DMS114 treated with DMSO at 0.1 percent for 48 hours (cell line): ENCODE data around the gene METTL8.

ENCODE experiments used
- DNase-seq: peaks from one replicate; lab custom pipeline; 2025; ENCODE audit not compliant: unreplicated experiment; lab: John Stamatoyannopoulos, UW

METTL8 gene

DNA sequence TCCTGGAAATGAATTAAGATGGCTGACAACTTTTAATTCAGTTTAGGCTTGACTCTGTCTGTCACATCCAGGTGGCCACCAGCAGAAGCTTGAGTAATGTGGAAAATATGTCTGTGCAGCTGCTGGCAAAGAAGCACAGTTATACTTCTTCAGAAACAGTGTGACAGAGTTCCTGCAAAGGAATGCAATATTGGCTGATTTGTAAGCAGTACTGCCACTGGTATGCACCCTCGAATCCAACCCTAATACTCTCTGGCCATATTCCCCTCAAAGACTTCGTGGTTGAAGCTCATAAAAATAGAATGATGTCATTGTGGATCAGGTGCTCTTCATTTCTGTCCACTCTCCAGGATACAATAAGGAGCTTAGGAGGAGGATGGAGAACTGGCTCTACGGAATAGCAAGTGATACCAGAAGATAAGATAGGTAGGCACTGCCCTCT, 86.2 kb downstream of the METTL8 start:
- DNase-seq = no peak

DNA sequence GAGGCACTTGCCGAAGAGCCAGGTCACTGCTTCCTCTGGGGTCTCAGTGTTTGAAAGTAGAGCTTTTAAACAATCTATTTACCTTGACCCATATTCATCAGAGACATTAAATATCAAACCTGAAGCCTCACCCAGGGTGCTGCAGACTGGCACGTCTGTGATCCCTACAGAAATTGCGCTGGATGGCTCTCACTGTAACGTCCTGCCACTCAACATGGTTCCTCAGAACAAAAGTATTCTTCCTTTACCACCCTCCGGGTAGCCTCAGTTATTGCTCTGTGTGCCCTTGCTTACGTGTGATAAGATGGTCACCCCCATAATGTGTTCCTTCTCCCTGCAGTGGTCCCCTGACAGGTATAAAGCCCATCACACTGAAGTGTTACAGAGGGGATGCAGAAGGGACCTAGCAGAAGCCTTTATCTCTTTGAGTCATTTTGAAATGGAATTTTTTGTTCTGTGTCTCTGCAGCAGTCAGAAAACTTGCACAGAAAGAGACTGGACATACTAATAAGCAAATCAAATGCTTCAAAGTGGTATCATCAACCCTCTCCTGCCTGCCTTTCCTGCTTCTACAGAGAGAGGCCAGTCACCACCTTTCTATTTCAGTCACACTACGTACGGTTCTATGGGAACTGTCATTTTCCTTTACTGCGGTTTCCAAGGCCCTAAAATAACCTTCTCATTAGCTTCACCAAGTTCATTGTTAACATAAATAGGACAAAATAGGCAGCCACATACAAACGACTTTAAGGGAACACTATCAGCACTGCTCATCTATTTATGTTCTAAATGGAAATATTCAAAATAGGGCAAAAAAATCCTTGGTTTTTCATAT, 86.8 kb downstream of the METTL8 start:
- no peak for DNase-seq

DNA sequence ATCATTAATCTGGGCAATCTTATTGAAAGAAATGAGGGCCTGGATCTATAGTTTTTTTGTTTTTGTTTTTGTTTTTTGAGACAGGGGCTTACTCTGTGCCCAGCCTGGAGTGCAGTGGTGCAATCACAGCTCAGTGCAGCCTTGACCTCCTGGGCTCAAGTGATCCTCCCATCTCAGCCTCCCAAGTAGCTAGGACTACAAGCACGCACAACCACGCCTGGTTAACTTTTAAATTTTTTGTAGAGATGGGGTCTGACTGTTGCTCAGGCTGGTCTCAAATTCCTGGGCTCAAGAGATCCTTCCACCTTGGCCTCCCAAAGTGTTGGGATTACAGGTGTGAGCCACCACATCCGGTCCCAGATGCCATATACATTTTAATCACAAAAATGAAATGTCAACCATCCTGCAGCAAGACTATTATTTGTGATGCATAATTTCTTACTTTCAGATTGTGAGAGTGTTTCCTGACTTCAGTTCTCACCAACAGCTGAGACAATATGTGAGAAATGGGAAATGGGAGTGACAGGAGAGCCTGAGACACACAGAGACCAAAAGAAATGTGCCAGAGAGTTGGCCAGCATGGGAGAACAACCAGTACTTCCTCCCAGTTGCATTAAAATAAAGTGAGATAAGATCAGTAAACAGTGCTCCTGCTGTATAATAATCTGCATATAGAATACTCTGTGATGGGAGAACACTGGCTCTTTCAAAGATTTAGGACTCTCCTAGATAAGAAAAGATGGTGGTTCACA, 87.6 kb downstream of the METTL8 start:
- no peak for DNase-seq

DNA sequence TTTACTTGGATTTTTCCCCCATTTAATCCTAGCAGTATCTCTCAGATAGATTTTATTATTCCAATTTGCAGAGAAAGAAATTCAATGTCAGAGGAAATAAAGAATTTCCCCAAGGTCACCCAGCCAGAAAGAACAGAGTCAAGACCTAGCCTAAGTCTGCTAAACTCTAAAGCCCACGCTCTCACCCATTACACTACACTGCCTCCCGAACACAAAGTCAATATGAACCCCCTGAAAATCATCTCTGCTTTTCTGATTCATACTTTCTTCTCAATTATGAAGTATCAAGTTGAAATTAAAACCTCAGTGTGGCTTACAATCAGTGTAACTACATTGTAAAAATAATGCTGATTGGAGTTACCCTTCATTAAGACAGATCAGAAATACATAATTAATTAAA, 89.6 kb downstream of the METTL8 start:
- no peak for DNase-seq

DNA sequence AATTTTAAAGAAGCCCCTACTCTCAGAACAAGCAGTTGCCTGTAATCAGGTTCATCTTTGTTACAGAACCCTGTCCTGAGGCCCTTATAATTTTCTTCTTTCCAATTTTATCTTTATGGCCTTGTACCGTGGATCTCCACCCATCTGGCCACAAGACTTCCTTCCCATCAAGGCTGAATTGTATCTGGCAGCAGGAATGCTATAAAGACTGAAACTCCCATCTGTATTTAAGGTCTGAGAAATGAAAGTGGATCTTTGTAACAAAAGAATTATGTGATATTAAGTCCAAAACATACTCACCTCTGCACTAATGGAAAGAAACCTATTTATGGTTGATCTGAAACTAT, 91.8 kb downstream of the METTL8 start:
- DNase-seq = no peak

DNA sequence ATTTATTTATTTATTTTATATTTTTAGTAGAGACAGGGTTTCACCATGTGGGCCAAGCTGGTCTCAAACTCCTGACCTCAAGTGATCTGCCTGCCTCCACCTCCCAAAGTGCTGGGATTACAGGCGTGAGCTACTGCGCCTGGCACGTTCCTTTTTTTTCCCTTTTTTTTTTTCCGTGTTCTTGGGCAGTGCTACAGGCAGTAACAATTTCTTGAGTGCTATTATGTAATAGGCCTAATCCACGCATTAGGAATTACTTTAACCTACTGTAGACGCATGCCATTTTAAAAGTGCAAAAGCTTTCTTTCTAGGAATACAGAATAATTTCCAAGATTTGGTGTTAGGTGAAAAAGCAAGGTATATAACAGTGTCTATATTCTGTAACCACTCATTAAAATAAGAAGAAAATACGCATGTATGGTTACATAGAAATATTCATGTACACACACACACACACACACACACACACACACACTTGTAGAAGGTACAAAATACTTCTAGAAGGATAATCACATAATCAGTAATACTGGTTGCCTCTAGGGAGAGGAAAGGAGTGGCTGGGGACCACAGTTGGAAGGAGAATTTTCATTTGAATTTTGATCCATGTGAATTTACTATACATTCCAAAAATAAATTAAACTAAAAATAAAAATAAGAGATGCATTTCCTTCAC, 92.3 kb downstream of the METTL8 start:
- no peak for DNase-seq

DNA sequence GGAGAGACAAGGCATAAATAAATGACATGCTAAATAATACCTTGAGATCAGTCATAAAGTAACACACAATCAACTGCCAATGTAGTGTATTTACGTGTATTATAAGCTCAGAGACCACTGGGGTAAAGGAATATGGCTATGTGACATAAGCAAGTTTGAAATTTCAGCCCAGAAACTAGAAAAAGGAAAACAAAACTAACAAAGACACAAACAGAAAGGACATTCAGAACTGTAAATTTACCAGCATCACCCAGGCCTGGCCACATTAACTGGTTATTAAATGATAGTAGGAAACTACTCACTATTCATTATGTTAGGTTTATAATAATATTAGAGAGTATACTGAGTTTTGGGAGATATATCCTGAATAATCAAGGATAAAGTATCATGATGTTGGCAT, 98.8 kb downstream of the METTL8 start:
- DNase-seq = no peak

DNA sequence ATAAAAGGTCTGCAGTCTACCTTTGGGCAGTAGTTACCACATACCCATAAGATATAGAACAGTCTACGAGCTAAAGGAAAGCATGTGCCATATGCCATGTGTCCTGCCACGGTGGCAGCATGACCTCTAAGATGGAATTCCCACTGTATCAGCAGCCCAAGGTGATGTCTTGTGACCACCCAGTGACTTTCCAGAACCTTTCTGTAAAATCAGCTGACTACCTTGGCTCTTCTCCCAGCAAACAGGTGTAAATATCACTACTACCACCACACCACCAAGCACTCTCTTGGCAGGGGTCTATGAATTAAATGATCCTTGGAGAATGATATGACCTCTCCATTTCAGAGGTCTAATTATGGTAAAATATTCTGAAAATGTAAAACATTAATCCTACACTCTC, 99.6 kb downstream of the METTL8 start:
- no peak for DNase-seq

DNA sequence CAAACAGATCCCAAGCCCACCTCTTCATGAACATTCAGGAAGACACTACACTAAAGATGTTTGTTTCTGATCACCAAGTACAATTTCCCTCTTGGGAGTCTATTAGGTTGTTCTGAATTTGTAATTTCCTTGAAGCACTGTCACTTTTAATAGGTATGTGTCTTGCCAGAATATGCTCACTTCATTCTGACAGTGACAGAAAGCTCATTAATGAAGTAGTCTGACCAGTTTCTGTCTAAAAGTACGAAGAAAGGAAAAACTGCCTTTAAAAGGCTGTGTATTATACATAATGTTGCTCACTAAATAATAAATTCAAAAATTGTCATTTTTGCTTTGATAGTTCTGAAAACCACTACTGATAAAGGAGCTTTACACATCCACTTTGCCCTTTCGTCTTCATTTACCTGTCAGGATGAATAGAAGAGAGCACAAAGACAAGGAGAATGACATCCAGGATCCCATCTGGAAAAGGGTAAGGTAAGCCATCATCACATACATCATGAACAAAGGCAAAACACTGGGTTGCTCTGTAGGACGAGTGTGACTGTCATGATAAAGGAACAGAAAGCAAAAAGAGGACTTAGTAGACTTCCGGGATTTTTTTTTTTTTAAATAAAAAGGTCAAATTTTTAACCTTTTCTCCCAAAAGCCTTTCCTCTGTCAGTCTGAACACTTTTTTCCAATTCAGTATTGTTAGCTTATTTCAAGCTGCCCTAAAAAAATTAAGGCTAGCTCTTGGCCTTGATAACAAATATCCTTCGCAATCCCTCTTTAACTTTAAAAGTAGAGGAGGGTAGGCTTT, 103.4 kb downstream of the METTL8 start:
- DNase-seq = no peak

DNA sequence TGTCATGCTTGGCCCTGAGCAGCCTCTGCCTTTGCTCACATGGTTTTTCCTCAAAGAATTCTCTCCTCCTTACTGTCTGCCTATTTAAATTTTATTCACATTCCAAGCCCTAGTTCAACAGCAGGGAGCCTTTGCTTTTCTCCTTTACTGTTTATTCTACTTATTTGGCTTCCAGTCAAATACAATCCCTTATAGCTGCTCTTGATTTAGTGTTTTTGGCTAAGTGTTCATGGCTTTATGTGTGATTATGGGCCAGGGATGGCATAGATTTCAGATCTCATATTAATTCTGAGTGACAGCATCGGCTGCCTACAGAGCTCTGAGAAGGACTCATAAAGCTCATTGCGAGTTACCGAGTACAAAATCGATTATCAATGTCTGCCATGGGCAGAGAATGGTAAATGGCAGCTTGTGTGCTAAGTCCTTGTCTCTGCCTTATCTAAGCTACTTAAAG, 106.7 kb downstream of the METTL8 start:
- no peak for DNase-seq

DNA sequence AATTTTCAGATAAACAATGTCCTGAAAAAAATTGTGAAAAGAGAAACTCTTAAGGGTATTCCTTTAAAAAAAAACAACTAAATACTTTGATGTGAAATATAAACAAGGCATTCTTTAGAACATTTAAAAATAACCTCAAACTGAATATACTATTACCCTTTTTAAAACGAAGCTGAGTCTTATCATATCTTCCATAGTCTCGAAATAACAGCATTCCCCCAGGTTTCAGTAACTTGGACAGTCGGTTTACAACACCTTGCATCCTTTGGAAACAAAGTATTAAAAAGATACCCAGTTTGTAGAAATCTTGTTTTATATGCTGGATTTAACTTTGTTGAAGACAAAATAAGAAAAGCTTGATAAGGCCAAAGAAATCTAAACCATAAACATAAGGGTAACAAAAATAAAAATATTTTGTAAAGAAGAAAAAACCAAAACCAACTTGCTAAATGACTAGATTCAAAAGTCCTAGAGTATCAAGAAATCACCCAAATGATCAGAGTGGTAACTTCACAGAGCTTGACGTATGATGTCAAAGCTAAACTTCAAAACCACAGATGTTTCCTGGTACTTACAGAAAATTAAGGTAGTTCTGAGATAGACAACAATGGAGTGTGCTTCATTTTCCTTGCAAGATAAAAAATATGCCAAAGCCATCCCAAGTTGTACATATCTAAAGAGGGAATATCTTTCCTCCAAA, 107.8 kb downstream of the METTL8 start:
- no peak for DNase-seq

DNA sequence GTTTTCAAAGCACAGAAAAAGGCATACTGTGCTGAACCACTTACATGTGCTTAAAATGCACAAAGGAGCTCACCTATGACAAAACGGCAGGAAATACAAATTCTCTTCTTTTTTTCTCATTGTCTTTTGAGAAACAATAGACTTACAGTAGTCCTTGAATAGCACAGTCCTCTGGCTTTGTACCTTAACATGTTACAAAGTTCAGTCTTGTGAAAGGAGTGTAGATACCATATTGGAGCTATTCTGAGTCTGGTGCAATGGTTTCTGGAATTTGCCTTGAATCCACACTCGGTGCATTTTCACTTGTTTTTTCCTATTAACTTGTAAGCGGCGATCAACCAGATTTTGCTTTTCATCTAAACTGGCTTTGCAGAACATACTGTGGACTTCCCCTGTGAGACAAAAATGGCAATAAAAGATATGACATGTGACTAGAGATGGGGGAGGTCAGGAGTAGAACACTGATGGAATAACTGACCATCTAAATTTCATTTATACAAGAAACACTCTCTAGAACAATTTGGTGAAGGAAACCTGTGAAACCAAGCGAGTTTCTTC, 109.7 kb downstream of the METTL8 start:
- no peak for DNase-seq

DNA sequence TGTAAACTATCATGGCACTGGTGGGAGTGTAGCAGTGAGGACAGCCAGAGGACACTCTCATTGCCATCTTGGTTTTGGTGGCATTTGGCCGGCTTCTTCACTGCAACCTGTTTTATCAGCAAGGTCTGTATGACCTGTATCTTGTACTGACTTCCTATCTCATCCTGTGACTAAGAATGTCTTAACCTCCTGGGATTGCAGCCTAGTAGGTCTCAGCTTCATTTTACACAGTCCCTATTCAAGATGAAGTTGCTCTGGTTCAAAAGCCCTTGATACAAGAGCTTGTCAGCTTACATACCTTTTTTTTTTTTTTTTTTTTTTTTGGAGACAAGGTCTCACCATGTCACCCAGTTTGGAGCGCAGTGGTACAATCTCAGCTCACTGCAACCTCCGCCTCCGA, 110.9 kb downstream of the METTL8 start:
- DNase-seq = no peak

DNA sequence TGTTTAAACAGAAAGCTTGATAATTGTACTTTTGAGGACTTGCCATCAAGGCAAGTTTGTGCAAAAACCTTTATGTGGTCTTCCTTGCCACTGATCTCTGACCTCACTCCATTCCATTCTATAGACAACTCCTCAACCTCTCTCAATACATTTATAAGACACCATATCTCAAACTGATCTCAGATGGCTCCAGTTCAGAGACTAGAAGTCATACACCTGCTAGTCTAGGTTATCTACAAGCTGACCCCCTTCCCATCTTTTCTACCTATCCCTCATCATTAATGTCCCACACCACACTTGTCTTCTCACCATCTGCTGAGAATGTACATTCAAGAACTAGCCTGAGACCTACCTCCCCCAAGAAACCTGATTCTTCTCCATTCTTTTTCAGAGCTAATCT, 113.1 kb downstream of the METTL8 start:
- no peak for DNase-seq

DNA sequence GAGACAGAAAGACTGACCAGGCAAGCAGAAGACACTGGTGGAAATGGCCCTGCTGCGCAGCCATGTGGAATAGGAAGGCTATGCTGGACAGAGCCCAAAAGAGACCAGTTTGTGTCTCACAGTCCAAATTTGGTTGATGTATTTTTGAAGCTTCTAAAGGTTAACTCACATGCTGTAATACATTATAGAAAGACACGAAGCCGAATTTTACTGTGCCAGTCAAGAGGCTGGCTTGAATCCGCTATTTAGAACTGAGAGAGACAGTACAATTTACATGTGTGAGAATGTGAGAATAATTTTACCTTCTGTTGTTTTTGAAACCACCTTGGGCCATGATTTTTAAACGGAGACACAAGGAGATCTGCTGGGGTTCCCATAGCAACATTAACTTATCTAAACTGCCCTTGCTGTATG, 113.6 kb downstream of the METTL8 start:
- no peak for DNase-seq

DNA sequence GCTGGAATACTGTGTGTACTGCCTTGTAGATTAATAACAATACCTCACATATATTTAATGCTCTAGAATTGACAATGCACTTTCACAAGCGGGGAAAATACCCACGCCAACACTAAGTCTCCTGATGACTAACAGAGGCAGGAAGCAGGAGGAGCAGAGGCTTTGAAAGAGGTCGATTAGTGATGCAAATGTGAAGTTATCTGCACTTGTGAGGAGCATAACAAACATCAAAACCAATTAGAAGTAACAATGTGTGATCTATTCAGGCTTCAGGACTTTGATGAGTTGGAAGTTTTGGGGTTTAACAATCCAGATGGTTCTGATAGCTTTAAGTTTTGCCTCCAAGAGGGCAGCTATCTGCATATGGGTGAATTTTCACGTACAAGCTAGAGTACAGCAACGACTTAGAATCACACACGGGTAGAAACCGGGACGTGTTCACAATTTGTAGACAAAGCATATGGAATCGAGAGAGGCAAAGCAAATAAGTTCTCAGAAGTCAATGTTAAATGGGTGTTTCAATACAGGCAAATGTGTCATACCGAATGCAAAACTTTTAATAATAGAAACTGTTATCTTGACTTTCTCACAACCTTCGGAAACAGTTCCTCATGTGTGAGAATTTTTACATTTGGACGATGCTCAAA, 114.5 kb downstream of the METTL8 start:
- no peak for DNase-seq

DNA sequence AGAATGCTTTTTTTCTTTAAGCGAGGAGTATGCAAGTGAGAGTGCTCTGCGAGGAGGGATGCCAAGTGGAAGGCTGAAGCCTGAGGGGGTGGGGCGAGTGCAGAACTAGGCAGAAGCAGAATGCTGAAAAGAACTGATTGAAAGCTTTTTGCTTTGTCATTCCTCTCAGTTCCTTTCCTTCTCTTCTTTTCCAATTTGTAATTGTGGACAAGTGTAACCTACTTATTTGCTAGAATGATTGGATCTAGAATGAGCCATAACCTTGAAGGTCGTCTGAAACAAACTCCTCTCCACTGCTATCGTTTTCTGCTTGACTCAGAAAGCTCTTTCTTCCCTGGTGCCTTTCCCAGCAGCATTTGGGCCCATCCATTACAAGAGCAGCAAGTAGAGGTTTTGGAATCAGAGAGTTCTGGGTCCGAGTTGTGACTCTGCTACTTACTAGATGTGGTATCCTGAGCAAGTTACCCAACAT, 115.3 kb downstream of the METTL8 start:
- DNase-seq = no peak

DNA sequence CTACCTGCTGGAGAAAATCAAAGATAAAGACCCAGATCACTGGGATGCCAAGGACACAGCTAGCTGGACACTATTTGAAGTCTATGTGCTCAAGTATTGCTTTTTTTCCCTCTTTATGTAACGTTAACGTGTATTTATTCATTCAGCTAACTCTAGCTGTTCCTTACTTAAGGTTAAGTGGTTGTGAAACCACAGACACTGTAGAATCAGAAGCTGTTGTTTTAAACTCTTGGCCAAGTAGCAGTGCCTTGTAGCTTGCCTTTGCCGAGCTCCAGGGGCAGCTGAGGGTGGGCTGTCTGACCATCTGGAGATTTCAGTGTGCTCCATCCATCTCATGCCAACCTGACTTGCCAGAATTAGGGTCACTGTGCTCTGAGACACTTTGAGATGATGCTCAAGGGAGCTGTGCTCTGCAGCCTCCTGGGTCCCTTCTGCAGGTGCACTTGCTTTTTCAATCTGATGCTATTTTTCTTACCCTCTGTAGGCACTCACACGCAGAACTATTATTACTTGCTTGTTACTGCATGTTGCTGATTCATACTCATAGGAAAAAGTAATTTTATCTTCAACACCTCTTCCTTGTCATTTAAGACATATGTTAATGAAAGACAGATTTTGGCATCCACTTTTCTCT, 116.2 kb downstream of the METTL8 start:
- DNase-seq = no peak

DNA sequence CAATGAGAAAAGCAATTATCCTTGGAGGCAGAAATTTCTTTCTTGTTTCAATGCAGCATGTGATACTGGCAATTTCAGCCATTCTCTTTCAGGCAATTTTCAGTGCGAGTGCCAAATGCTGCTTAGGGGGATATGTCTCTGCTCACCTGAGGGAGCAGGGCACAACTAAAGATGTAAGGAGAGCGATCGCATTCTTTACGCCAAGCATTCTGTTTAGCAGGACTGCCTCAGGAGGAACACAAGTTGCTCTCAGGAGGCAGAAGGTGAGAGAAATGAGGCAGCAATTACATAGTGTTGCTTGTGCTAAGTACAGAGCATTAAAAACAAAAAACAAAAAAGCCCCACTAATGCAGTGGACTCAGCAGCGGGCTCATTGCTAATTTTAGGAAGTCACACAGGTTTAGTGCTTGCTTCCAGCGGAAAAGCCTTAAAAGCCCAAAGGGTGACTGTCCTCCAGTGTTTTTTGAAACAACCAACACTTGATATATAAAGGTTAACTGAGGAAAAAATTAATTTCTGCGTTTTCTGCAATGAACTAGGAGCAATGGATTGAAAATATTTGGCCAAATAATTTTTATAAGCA, 116.9 kb downstream of the METTL8 start:
- no peak for DNase-seq
